HG02885 (cell line): ENCODE measurements around the gene HCN3.
A peak's percentile ranks its signal among the peaks of the same experiment; 100 is the strongest.

Experiments used
- ATAC-seq: cut with Tn5 transposase; IDR thresholded peaks from one replicate; pipeline ENCODE4 v1.9.1; 2021; ENCODE audit warnings: mild to moderate bottlenecking; ENCODE audit not compliant: unreplicated experiment, poor library complexity

Gene HCN3

GRCh38 chr1:155307247-155307740 is 30.0 kb downstream of the HCN3 start:
- ATAC-seq = no peak

DNA sequence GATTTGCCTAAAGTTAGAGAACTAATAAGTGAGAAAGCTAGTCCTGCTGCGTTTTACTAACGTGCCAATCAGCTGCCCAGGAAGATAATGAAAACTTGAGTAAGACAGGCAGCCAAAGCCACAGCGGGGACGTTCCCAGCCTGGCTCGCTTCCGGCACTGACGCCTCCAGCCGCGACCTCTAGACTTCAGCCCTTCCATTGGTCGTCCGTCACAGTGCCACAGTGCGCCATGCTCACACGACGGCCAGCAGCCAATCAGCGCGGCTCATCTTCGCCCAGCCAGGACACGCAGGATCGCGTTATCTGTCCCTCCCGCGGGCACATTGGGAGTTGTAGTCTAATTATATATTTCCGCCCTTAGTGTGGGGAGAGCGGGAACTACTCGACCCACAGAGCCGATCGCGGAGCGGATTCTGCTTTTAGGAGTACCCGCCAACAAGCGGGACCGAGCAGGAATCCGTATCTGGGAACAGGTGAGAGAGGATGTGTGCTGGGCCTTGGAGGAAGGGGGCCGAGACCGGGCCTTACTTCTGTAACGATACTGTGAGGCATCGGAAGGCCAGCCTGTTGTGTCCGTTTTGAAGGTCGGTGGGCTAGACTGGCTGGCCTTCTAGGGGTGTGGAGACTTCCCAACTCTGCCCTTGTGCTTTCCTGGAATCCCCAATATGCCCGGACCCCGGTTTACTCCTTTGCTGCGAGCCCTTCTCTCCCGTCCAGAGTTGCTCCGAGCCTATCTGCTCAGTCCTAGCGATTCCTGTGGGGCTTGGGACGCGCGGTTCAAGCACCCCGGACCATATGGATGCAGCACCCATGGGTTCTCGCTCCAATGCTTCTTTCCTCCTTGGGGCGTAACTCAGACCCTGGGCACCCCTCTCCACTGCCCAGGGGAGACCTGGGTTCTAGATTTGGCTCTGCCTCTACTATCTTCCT is 31.5 kb downstream of the HCN3 start, which contains the start of gene FDPS:
TSS of gene FDPS (plus strand) at position 374 of the 930 bp plus-strand sequence. CDS start 924 bp downstream, outside the sequence.
- ATAC-seq = peak; percentile 97

DNA sequence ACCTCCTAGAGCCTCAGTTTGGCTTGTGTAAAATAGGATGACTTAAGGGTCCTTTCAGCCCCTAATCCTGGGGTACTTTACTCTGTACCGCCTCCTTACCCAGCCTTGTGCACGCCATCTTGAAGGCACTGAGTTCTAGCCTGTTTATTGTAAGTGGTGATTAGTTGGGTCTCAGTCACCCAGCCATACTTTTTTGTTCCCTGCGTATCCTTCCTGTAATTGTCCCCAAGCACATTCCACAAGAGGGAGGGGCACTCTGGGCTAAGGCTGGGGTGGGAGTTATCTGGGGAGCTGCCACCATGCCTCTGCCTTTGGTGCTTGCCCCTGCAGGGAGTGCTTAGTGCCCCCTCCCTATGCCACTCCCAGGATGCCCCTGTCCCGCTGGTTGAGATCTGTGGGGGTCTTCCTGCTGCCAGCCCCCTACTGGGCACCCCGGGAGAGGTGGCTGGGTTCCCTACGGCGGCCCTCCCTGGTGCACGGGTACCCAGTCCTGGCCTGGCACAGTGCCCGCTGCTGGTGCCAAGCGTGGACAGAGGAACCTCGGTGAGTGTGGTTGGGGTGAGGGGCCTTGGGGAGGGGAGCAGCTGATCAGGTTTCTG is 32.3 kb downstream of the HCN3 start:
- ATAC-seq = no peak

DNA sequence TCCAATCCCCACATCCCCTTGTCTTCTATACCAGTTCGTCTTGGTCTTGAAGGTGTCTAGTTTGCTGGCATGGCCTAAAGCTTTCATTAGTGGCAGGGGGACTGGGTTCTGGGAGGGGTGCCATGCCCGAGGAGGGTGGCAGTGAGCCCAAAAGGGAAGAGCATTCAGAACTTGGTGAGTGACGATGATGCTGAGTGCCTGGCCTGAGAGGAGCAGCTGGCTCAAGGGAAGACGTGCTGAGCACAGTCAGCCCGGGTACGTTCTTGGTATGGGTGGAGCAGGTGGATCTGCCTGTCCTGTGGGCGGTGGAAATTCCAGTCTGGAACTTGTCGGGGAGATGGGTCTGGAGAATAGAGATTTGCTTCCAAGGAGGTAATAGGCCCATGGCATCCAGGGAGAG is 36.0 kb downstream of the HCN3 start:
- ATAC-seq = no peak

DNA sequence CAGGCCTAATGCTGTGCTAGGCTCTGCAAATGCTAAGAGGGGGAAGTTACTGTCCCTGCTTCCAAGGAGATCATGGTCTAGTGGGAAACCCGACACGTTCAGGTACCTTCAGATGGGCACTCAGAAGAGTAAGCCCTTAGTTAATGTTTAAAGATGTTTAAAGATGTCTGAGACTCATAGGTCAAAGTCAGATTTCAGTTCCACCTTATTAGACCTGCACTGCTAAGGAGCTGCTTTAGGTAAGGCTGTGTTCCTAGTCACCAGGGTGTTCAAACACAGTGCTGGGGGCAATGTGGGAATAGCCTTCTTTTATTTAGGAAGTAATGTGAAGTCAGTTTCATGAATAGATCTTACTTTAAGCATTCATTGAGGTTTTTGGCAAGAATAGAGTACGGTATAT is 39.7 kb downstream of the HCN3 start:
- no peak for ATAC-seq

DNA sequence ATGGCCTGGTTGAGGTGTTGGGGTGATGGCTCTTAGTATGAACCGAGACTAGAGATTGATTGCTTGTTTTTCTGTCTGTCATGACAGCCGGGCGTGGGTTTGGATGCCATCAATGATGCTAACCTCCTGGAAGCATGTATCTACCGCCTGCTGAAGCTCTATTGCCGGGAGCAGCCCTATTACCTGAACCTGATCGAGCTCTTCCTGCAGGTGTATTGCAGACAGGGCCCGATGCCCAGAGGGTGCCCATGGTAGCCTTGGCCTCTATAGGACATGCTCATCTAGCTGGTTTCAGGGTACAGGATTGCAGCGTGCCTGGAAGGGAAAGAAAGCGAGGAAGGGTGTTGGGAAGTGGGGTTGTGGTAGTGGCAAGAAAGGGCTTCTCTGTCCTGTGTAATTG is 40.8 kb downstream of the HCN3 start:
- no peak for ATAC-seq

- ATAC-seq = no peak
Observed at GRCh38 chr1:155319536-155319935, 42.3 kb downstream of the HCN3 start.

DNA sequence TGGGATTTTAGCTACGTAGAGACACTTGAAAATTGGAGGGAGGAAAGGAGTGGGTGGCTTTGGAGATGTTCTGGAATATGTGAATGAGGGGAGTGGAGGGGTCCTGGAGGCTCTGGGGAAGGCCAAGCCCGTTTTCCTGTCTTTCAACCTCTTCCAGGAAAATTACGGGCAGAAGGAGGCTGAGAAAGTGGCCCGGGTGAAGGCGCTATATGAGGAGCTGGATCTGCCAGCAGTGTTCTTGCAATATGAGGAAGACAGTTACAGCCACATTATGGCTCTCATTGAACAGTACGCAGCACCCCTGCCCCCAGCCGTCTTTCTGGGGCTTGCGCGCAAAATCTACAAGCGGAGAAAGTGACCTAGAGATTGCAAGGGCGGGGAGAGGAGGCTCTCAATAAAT is 43.0 kb downstream of the HCN3 start:
- ATAC-seq = no peak

GRCh38 chr1:155320661-155321617 is 43.7 kb downstream of the HCN3 start, which contains the start of gene RUSC1:
RUSC1 (plus strand) TSS chr1:155320894; CDS start chr1:155321774, 880 bp downstream.
- no peak for ATAC-seq

DNA sequence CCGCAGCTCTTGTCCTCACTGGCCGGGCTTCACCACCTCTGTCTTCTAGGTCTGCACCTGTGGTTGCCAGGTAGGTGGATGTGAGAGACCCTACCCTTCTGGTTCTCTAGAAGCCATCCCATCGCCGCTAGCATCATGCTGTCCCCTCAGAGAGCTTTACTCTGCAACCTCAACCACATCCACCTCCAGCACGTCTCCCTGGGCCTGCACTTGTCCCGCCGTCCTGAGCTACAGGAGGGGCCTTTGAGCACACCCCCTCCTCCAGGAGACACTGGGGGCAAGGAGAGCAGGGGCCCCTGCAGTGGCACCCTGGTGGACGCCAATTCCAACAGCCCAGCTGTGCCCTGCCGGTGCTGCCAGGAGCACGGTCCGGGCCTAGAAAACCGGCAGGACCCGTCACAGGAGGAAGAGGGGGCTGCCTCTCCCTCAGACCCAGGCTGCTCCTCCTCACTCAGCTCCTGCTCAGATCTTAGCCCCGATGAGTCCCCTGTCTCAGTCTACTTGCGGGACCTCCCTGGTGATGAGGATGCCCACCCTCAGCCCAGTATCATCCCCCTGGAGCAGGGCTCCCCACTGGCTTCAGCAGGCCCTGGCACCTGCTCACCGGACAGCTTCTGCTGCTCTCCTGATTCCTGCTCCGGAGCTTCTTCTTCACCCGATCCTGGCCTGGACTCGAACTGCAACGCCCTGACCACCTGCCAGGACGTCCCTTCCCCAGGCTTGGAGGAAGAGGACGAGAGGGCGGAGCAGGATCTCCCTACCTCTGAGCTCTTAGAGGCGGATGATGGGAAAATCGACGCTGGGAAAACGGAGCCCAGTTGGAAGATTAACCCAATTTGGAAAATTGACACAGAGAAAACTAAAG is 44.6 kb downstream of the HCN3 start:
- no peak for ATAC-seq

- ATAC-seq = no peak
Observed at GRCh38 chr1:155322571-155322952, 45.3 kb downstream of the HCN3 start.

DNA sequence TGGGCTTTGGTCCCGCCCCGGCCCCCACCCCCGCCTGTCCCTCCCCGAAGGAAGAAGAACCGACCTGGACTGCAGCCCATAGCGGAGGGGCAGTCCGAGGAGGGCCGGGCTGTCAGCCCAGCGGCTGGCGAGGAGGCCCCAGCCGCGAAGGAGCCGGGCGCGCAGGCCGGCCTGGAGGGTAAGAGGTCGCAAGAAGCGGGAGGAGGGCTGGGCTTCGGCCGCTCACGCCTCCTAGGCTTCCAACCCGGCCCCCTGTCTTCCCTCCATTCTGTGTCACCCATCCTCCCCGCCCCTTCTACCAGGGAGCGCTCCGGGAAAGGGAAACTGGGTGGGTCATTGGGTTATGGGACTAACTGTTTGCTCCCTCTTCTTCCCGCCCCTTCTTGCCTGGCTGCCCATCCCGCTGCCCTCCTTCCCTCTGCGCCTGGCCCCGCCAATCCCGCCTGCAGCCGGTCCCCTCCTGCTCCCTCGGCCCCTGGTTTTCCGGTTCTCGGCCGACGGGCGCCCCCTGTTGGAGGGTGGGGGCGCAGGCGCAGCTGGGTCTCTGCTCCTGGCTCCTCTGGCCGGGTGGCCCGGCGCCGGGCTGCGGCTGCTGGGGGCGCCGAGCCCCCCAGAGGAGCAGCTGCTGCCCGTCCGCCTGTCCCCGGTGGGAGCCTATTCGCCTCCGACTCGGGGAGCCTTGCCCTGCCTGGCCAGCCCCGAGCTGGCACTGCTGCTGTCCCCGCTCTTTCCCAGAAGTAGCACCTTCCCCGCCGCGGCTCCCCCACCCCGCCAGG is 45.9 kb downstream of the HCN3 start:
- peak; percentile 53 for ATAC-seq

- peak; percentile 45 for ATAC-seq
Observed at GRCh38 chr1:155323729-155324036, 46.4 kb downstream of the HCN3 start.

- peak; percentile 66 for ATAC-seq
Observed at GRCh38 chr1:155324037-155324716, 46.9 kb downstream of the HCN3 start.

DNA sequence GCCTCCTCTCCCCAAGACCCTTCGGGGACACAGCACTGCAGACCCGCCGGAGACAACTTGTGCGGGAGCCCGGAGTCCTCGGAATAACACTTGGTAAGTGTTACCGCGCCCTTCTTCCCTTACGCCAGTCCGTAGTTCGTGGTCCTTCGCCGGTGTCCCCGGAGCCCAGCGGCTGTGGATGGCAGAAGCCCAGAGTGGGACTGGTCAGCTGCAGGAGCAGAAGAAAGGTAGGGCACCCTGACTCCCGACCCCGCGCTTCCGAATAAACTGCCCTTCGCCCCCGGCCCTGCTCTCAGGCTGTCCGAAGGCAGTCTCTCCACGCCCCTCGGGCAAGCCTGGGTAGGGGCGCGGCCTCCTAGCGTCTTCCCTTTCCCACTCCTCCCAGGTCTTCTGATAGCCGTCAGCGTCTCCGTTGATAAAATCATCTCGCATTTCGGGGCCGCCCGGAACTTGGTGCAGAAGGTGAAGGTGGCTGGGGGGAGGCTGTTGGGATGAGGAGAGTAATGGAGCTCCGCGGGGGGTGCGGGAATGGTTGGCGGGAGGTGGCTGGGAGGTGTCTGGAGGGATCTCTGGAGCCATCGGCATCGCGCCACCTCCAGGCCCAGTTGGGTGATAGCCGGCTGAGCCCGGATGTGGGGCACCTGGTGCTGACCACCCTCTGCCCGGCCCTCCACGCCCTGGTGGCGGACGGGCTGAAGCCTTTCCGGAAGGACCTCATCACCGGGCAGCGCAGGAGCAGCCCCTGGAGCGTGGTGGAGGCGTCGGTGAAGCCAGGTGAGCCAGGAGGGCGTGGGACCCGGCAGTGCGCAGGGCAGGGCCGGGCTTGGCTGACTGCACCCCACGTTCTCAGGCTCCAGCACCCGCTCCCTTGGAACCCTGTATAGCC is 47.7 kb downstream of the HCN3 start:
- ATAC-seq = no peak

DNA sequence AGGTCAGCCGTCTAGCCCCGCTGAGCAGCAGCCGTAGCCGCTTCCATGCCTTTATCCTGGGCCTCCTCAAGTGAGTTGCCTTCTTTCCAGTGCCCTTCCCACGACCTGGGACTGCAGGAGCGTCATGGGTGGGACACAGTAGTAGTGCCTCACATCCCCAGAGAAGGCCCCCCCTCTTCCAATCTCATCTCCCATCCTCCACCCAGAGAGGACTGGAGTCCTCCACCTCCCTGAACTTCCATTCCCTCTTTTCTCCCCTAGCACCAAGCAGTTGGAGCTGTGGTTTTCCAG is 48.3 kb downstream of the HCN3 start:
- ATAC-seq = no peak

DNA sequence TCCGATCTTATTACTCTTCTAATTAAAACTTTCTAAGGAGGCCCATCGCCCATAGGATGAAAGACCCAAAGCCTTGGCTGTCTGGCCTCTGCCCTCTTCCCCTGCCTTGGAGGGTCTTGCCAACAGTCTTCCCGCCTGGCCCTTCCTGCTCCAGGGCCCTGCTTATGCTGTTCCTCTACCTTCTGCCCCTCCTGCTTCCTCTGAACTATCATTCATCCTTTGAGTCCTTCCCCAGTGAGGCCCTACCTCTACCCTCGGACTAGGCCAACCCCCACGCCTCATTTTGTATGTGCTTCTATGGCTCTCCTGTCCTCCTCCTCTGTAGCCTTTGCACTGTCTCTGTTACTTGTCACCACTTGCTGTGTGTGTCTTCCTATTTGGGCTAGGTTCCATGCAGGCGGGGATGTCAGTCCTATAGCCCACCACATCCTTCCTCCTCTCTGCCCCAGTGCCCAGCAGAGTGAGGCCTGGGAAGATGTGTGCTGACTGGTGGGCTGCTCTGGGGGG is 48.8 kb downstream of the HCN3 start:
- ATAC-seq = no peak
